HCT116 (cell line): ENCODE measurements around the gene MED16. TPM values are rescaled to one million over a fixed set of nuclear protein-coding genes. Genes with fewer than 3 reads are reported as not detected.

Experiments used
- ATAC-seq: fragments of 200-7000 bp; cut with Tn5 transposase; 2 replicates; pipeline ENCODE4 v1.9.1; 2020; ENCODE audit warnings: mild to moderate bottlenecking, moderate library complexity
- BruUV-seq: library from RNA; stranded (reverse); fragments of 400-500 nt; replicated peaks from 2 replicates; lab custom pipeline; 2021; lab: Mats Ljungman, UMichigan
- CTCF ChIA-PET: fragments of 300-600 bp; sonication (Branson Sonifier 250); formaldehyde crosslinking; loops from one replicate; lab custom pipeline; 2021; ENCODE audit warnings: antibody characterized with exemption; lab: Charles Lee
- POLR2A ChIA-PET: fragments of 300-600, 350-600 bp; sonication (Branson Sonifier 250); formaldehyde crosslinking; loops from one replicate; lab custom pipeline; 2021; ENCODE audit warnings: antibody characterized with exemption; lab: Charles Lee
- RAD21 ChIA-PET, 2 experiments: fragments of 300-600 bp; sonication (Branson Sonifier 250); formaldehyde crosslinking; loops; one replicate each; lab custom pipeline; 2023; ENCODE audit warnings: low total read pairs in 2 of 2; ENCODE audit not compliant: uncharacterized antibody in 2 of 2, unreplicated experiment in 2 of 2, low non-redundant PET in 1 of 2; lab: Charles Lee
- DNase-seq: peaks from one replicate; pipeline ENCODE4 v3.0.0-alpha.2; 2010; ENCODE audit warnings: low read depth, low spot score
- H2AFZ ChIP-seq: fragments of 200-600 bp; shearing (Covaris generic), sonication (generic); 2 replicates; pipeline ENCODE4 v1.6.1; 2017; ENCODE audit warnings: low read depth, mixed run types, mixed read lengths, antibody characterized with exemption, low read length; ENCODE audit not compliant: poor library complexity, severe bottlenecking
- H3K27ac ChIP-seq: 2 replicates; pipeline ENCODE4 v1.5.1; 2012; ENCODE audit warnings: low read depth, low read length
- H3K27me3 ChIP-seq: fragments of 200-600 bp; sonication (generic); 2 replicates; pipeline ENCODE4 v1.6.1; 2016; ENCODE audit warnings: mixed run types, low read length, mixed read lengths; ENCODE audit not compliant: insufficient read depth
- H3K36me3 ChIP-seq, 2 experiments: fragments of 200-500 bp in 1 of 2; fragments of 200-600 bp in 1 of 2; sonication (Bioruptor generic) in 1 of 2; sonication (generic) in 1 of 2; 2 replicates each; pipeline versions ENCODE4 v1.5.1 to v1.6.1; 2014 to 2016; ENCODE audit warnings: low read length in 2 of 2, inconsistent platforms in 1 of 2, mixed read lengths in 1 of 2, mixed run types in 1 of 2; ENCODE audit not compliant: insufficient read depth in 2 of 2, control insufficient read depth in 1 of 2
- H3K4me1 ChIP-seq, 2 experiments: fragments of 200-600 bp in 1 of 2; sonication (generic) in 1 of 2; 2 replicates each; pipeline versions ENCODE4 v1.5.1 to v1.6.1; 2012 to 2017; ENCODE audit warnings: low read length in 2 of 2, inconsistent platforms in 1 of 2, mild to moderate bottlenecking in 1 of 2, mixed read lengths in 1 of 2, mixed run types in 1 of 2, moderate library complexity in 1 of 2; ENCODE audit not compliant: insufficient read depth in 2 of 2, control insufficient read depth in 1 of 2
- H3K4me2 ChIP-seq: fragments of 200-600 bp; sonication (generic); 2 replicates; pipeline ENCODE4 v1.6.1; 2017; ENCODE audit warnings: mixed run types, low read length, mixed read lengths
- H3K4me3 ChIP-seq, 2 experiments: fragments of 200-600 bp in 1 of 2; sonication (generic) in 1 of 2; replicated peaks in 1 of 2; 2 replicates each; pipeline ENCODE4 v1.5.1; 2011 to 2016; ENCODE audit warnings: low read length in 2 of 2, control low read depth in 1 of 2, low read depth in 1 of 2, mild to moderate bottlenecking in 1 of 2, mixed read lengths in 1 of 2, mixed run types in 1 of 2
- H3K79me2 ChIP-seq: fragments of 200-600 bp; sonication (generic); 2 replicates; pipeline ENCODE4 v1.6.1; 2017; ENCODE audit warnings: mild to moderate bottlenecking, mixed run types, low read length, moderate library complexity, mixed read lengths; ENCODE audit not compliant: insufficient read depth
- H3K9ac ChIP-seq: fragments of 200-600 bp; sonication (generic); 2 replicates; pipeline ENCODE4 v1.6.1; 2016; ENCODE audit warnings: low read length, mixed read lengths
- H3K9me2 ChIP-seq: fragments of 200-600 bp; sonication (generic), shearing (Covaris generic); 2 replicates; pipeline ENCODE4 v1.6.1; 2017; ENCODE audit warnings: mixed run types, mild to moderate bottlenecking, moderate library complexity; ENCODE audit not compliant: insufficient read depth
- H3K9me3 ChIP-seq, 2 experiments: fragments of 200-500 bp in 1 of 2; fragments of 200-600 bp in 1 of 2; sonication (Bioruptor generic) in 1 of 2; sonication (generic) in 1 of 2; 2 replicates each; pipeline ENCODE4 v1.6.1; 2014 to 2017; ENCODE audit warnings: low read length in 2 of 2, mixed read lengths in 2 of 2, inconsistent platforms in 1 of 2, low read depth in 1 of 2, mild to moderate bottlenecking in 1 of 2, mixed run types in 1 of 2, moderate library complexity in 1 of 2; ENCODE audit not compliant: control insufficient read depth in 1 of 2, insufficient read depth in 1 of 2
- H4K20me1 ChIP-seq: fragments of 200-600 bp; sonication (generic), shearing (Covaris generic); 2 replicates; pipeline ENCODE4 v1.6.1; 2017; ENCODE audit warnings: mixed run types, mild to moderate bottlenecking, moderate library complexity; ENCODE audit not compliant: insufficient read depth
- CBX3 ChIP-seq: IDR thresholded peaks from 2 replicates; pipeline ENCODE4 v1.6.1; 2012; ENCODE audit warnings: low read depth
- EGR1 ChIP-seq: IDR thresholded peaks from 2 replicates; pipeline ENCODE4 v1.6.1; 2012; ENCODE audit warnings: low read depth
- EZH2 ChIP-seq: fragments of 200-600 bp; sonication (generic); IDR thresholded peaks from 2 replicates; pipeline ENCODE4 v1.6.1; 2017; ENCODE audit warnings: antibody characterized with exemption, mixed run types
- EZH2phosphoT487 ChIP-seq: fragments of 200-600 bp; IDR thresholded peaks from 2 replicates; pipeline ENCODE4 v1.6.1; 2018; ENCODE audit warnings: antibody characterized with exemption, borderline replicate concordance
- FOSL1 ChIP-seq: IDR thresholded peaks from 2 replicates; pipeline ENCODE4 v1.6.1; 2012; ENCODE audit warnings: low read depth
- JUND ChIP-seq: IDR thresholded peaks from 2 replicates; pipeline ENCODE4 v1.6.1; 2012
- POLR2AphosphoS5 ChIP-seq: IDR thresholded peaks from 2 replicates; pipeline ENCODE4 v1.6.1; 2011; ENCODE audit warnings: mild to moderate bottlenecking, low read depth, low read length, moderate library complexity
- RAD21 ChIP-seq: IDR thresholded peaks from 2 replicates; pipeline ENCODE4 v1.6.1; 2012; ENCODE audit warnings: low read depth, mild to moderate bottlenecking
- SP1 ChIP-seq: IDR thresholded peaks from 2 replicates; pipeline ENCODE4 v1.6.1; 2012; ENCODE audit warnings: low read depth
- SRF ChIP-seq: IDR thresholded peaks from 2 replicates; pipeline ENCODE4 v1.6.1; 2012; ENCODE audit warnings: low read depth
- TCF7L2 ChIP-seq: IDR thresholded peaks from 2 replicates; pipeline ENCODE4 v1.7.0; 2011; ENCODE audit warnings: borderline replicate concordance, inconsistent platforms; ENCODE audit not compliant: insufficient read depth, insufficient read length; ENCODE audit errors: extremely low read depth
- YY1 ChIP-seq: IDR thresholded peaks from 2 replicates; pipeline ENCODE4 v1.6.1; 2011; ENCODE audit warnings: low read length, low read depth, moderate library complexity, mild to moderate bottlenecking; ENCODE audit not compliant: insufficient replicate concordance; ENCODE audit errors: extremely low read depth
- ZFX ChIP-seq: fragments of 450-650 bp; IDR thresholded peaks from 2 replicates; pipeline ENCODE4 v1.6.1; 2017
- ZNF274 ChIP-seq: fragments of 200-500 bp; sonication (Bioruptor generic); IDR thresholded peaks from 2 replicates; pipeline ENCODE4 v1.6.1; 2014; ENCODE audit warnings: mild to moderate bottlenecking, low read depth, low read length, inconsistent platforms
- intact Hi-C: fragments of 100-400 bp; cut with micrococcal nuclease; formaldehyde crosslinking; loops from 2 replicates; pipeline ENCODE4 v1.10.0; 2022
- total RNA-seq: library from RNA; stranded (reverse); gene quantifications from one replicate; pipeline ENCODE4 v1.2.1, GENCODE V29; 2021; ENCODE audit not compliant: unreplicated experiment
- TF ChIP-seq, protein P1 (sequence below): IDR thresholded peaks from 2 replicates; pipeline ENCODE4 v1.6.1; 2012
- TF ChIP-seq, protein P2 (sequence below): IDR thresholded peaks from 2 replicates; pipeline ENCODE4 v1.6.1; 2012
- TF ChIP-seq, protein P3 (sequence below): IDR thresholded peaks from 2 replicates; pipeline ENCODE4 v1.6.1; 2011; ENCODE audit warnings: mild to moderate bottlenecking, low read length, moderate library complexity; ENCODE audit not compliant: insufficient replicate concordance; ENCODE audit errors: extremely low read depth

The MED16 gene
- total RNA-seq, 1 experiment from 2014 or later: 73.6 TPM

- RAD21 ChIA-PET: no interaction called here
Observed at GRCh38 chr19:929891-930258, 36.9 kb upstream of the MED16 start.

More at GRCh38 chr19:929891-930258, 36.9 kb upstream of the MED16 start:
- TF ChIP-seq, protein P1, sequence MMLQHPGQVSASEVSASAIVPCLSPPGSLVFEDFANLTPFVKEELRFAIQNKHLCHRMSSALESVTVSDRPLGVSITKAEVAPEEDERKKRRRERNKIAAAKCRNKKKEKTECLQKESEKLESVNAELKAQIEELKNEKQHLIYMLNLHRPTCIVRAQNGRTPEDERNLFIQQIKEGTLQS: no peak
- TF ChIP-seq YY1 (no peak), JUND (no peak), EZH2phosphoT487 (no peak), FOSL1 (no peak), CBX3 (no peak), SP1 (no peak), EGR1 (no peak), EZH2 (no peak), POLR2AphosphoS5 (no peak), TCF7L2 (no peak), ZFX (no peak), RAD21 (no peak), ZNF274 (no peak), SRF (no peak)
- TF ChIP-seq, protein P2, sequence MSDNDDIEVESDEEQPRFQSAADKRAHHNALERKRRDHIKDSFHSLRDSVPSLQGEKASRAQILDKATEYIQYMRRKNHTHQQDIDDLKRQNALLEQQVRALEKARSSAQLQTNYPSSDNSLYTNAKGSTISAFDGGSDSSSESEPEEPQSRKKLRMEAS: no peak
- TF ChIP-seq, protein P3, sequence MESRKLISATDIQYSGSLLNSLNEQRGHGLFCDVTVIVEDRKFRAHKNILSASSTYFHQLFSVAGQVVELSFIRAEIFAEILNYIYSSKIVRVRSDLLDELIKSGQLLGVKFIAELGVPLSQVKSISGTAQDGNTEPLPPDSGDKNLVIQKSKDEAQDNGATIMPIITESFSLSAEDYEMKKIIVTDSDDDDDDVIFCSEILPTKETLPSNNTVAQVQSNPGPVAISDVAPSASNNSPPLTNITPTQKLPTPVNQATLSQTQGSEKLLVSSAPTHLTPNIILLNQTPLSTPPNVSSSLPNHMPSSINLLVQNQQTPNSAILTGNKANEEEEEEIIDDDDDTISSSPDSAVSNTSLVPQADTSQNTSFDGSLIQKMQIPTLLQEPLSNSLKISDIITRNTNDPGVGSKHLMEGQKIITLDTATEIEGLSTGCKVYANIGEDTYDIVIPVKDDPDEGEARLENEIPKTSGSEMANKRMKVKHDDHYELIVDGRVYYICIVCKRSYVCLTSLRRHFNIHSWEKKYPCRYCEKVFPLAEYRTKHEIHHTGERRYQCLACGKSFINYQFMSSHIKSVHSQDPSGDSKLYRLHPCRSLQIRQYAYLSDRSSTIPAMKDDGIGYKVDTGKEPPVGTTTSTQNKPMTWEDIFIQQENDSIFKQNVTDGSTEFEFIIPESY: no peak
- Histone ChIP-seq H3K4me2 (no peak overlapping the region), H3K4me1 (peaks cover 25 to 36% of the 10 kb centered on the region in 2 experiments), H3K36me3 (peaks cover 0 to 4% of the 10 kb centered on the region in 2 experiments; a peak in 1 of 4 replicates), H3K4me3 (no peak overlapping the region), H3K79me2 (peaks cover 19% of the 10 kb centered on the region), H3K9ac (no peak overlapping the region), H3K27ac (no peak overlapping the region), H3K9me2 (no peaks in the 10 kb centered on the region), H2AFZ (no peak overlapping the region), H4K20me1 (no peaks in the 10 kb centered on the region), H3K9me3 (no peaks in the 10 kb centered on the region), H3K27me3 (no peaks in the 10 kb centered on the region)
- no TSS peak for BruUV-seq
- ATAC-seq (no peak), DNase-seq (no peak)
- CTCF ChIA-PET: no interaction called here
- intact Hi-C loops: loop anchor here (10.0 kb wide), 1 partner anchor 255 kb away; no protein-coding TSS in a partner anchor
- POLR2A ChIA-PET: no interaction called here
